Nephron (organoid): ENCODE data around the gene INSIG2.

Source experiments
- H3K27ac Mint-ChIP-seq, 3 experiments: 2 replicates each; pipeline ENCODE4 v1.8.0; 2020; ENCODE audit warnings: mixed read lengths in 3 of 3, mild to moderate bottlenecking in 2 of 3, moderate library complexity in 1 of 3
- H3K27me3 Mint-ChIP-seq: 2 replicates; pipeline ENCODE4 v1.8.0; 2021; ENCODE audit warnings: low read depth, mild to moderate bottlenecking, moderate library complexity, mixed read lengths
- H3K36me3 Mint-ChIP-seq: 2 replicates; pipeline ENCODE4 v1.8.0; 2020; ENCODE audit warnings: low read depth, mixed read lengths
- H3K4me1 Mint-ChIP-seq: 2 replicates; pipeline ENCODE4 v1.8.0; 2020; ENCODE audit warnings: mixed read lengths
- H3K4me3 Mint-ChIP-seq, 3 experiments: 2 replicates each; pipeline ENCODE4 v1.8.0; 2020; ENCODE audit warnings: mild to moderate bottlenecking in 3 of 3, mixed read lengths in 3 of 3, moderate library complexity in 2 of 3
- H3K9me3 Mint-ChIP-seq: 2 replicates; pipeline ENCODE4 v1.8.0; 2020; ENCODE audit warnings: mixed read lengths
- CTCF ChIP-seq, 3 experiments: fragments of 200-600 bp; sonication (generic); IDR thresholded peaks; one replicate each; pipeline ENCODE4 v1.5.0; 2021; ENCODE audit warnings: antibody characterized with exemption in 3 of 3; ENCODE audit not compliant: unreplicated experiment in 3 of 3

Gene INSIG2

GRCh38 chr2:118077636-118078247 lies 10.5 kb upstream of the INSIG2 start:
- Mint-ChIP-seq H3K4me1 (no peaks in the 10 kb centered on the region), H3K4me3 (no peak overlapping the region), H3K9me3 (no peaks in the 10 kb centered on the region), H3K27ac (no peak overlapping the region), H3K27me3 (peaks cover 3% of the 10 kb centered on the region), H3K36me3 (no peaks in the 10 kb centered on the region)
- TF ChIP-seq CTCF (IDR thresholded peaks at IDR 0.05; ENCODE audit: unreplicated experiment in 3 of 3), result no peak

- H3K9me3 Mint-ChIP-seq, result no peaks in the 10 kb centered on the region
- H3K4me3 Mint-ChIP-seq, result no peak overlapping the region
- H3K4me1 Mint-ChIP-seq, result no peaks in the 10 kb centered on the region
- H3K27me3 Mint-ChIP-seq, result peaks cover 3% of the 10 kb centered on the region
- TF ChIP-seq CTCF (IDR thresholded peaks at IDR 0.05; ENCODE audit: unreplicated experiment in 3 of 3), result no peak
- no peaks in the 10 kb centered on the region for H3K36me3 Mint-ChIP-seq
- H3K27ac Mint-ChIP-seq, result no peak overlapping the region
These were observed 9.5 kb upstream of the INSIG2 start for GRCh38 chr2:118078734-118079133.

- no peaks in the 10 kb centered on the region for H3K27me3 Mint-ChIP-seq
- no peak overlapping the region for H3K4me3 Mint-ChIP-seq
- no peaks in the 10 kb centered on the region for H3K9me3 Mint-ChIP-seq
- no peak for TF ChIP-seq CTCF (IDR thresholded peaks at IDR 0.05; ENCODE audit: unreplicated experiment in 3 of 3)
- H3K36me3 Mint-ChIP-seq, result no peaks in the 10 kb centered on the region
- no peak overlapping the region for H3K27ac Mint-ChIP-seq
- H3K4me1 Mint-ChIP-seq, result peaks cover 3% of the 10 kb centered on the region
These were observed 3.7 kb upstream of the INSIG2 start for GRCh38 chr2:118084491-118085089.

- H3K27ac Mint-ChIP-seq, result no peak overlapping the region
- no peaks in the 10 kb centered on the region for H3K9me3 Mint-ChIP-seq
- peaks cover 8% of the 10 kb centered on the region for H3K4me1 Mint-ChIP-seq
- no peaks in the 10 kb centered on the region for H3K36me3 Mint-ChIP-seq
- H3K4me3 Mint-ChIP-seq, result no peak overlapping the region
- H3K27me3 Mint-ChIP-seq, result no peaks in the 10 kb centered on the region
- no peak for TF ChIP-seq CTCF (IDR thresholded peaks at IDR 0.05; ENCODE audit: unreplicated experiment in 3 of 3)
These were observed 2.9 kb upstream of the INSIG2 start for GRCh38 chr2:118085173-118086023.

- peaks cover 8% of the 10 kb centered on the region for H3K4me1 Mint-ChIP-seq
- H3K27ac Mint-ChIP-seq, result no peak overlapping the region
These were observed 2.1 kb upstream of the INSIG2 start for GRCh38 chr2:118086024-118086633.

More at GRCh38 chr2:118086024-118086633, 2.1 kb upstream of the INSIG2 start:
- Mint-ChIP-seq H3K27me3 (no peaks in the 10 kb centered on the region), H3K9me3 (no peaks in the 10 kb centered on the region), H3K36me3 (no peaks in the 10 kb centered on the region), H3K4me3 (no peak overlapping the region)
- TF ChIP-seq CTCF (IDR thresholded peaks at IDR 0.05; ENCODE audit: unreplicated experiment in 3 of 3), result no peak
